B cell (primary cell): ENCODE data around the gene LMAN1L.

Experiments used
- CTCF ChIP-seq: fragments of 200-600 bp; IDR thresholded peaks from one replicate; pipeline ENCODE4 v1.8.0; 2022; ENCODE audit warnings: antibody characterized with exemption, mild to moderate bottlenecking
- EZH2 ChIP-seq: IDR thresholded peaks from 2 replicates; pipeline ENCODE4 v1.6.1; 2012; ENCODE audit warnings: borderline replicate concordance, low read depth, mild to moderate bottlenecking, moderate library complexity, low read length; ENCODE audit not compliant: insufficient read depth, poor library complexity, severe bottlenecking

DNA sequence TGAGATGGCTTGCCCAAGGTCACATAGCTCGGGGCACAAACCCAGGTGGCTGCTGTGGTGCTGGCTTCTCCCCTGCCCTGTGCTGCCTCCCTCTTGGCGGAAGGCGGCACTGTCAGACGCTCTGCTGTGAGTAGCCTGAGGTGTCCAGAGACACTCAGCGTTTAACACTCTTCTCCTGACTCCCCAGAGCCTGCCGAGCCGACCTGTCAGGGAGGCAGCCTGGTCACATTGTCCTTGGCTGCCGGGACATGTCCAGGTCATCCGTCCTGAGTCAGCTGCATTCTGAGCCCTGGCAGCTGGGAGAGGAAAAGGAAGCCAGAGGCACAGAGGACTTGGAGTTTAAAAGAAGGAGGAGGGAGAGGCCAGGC is 4.7 kb downstream of the LMAN1L start:
- TF ChIP-seq EZH2 (no peak), CTCF (no peak)
